Caco-2 (cell line): ENCODE measurements around the gene IFNA2. TPM values are rescaled to one million over a fixed set of nuclear protein-coding genes. Genes with fewer than 3 reads are reported as not detected.
A peak's percentile ranks its signal among the peaks of the same experiment; 100 is the strongest.

ENCODE experiments used
- BruUV-seq: library from RNA; stranded (reverse); fragments of 400-500 nt; replicated peaks from 2 replicates; lab custom pipeline; 2021; lab: Mats Ljungman, UMichigan
- CTCF ChIA-PET: fragments of 300-600 bp; sonication (Branson Sonifier 250); formaldehyde crosslinking; loops from one replicate; lab custom pipeline; 2022; ENCODE audit warnings: antibody characterized with exemption; lab: Charles Lee
- POLR2A ChIA-PET: fragments of 300-600 bp; sonication (Branson Sonifier 250); formaldehyde crosslinking; loops from one replicate; lab custom pipeline; 2022; ENCODE audit warnings: antibody characterized with exemption; lab: Charles Lee
- DNase-seq, 2 experiments: peaks; one replicate each; pipeline versions ENCODE4 v3.0.0 to v3.0.0-alpha.2; 2020 to 2022
- H3K27me3 ChIP-seq: replicated peaks from 2 replicates; pipeline ENCODE4 v1.6.0; 2011; ENCODE audit warnings: low read length; ENCODE audit not compliant: control insufficient read depth, insufficient read depth
- H3K36me3 ChIP-seq: 2 replicates; pipeline ENCODE4 v1.5.1; 2011; ENCODE audit warnings: low read length; ENCODE audit not compliant: control insufficient read depth, insufficient read depth
- H3K4me1 ChIP-seq: fragments of 250-450 bp; sonication (Bioruptor Pico); 2 replicates; pipeline ENCODE4 v1.5.1; 2020; ENCODE audit warnings: mild to moderate bottlenecking
- H3K4me3 ChIP-seq: 2 replicates; pipeline ENCODE4 v1.5.1; 2011; ENCODE audit warnings: low read depth, mild to moderate bottlenecking, control low read depth, low read length
- H3K9me3 ChIP-seq: fragments of 250-450 bp; sonication (Bioruptor Pico); 2 replicates; pipeline ENCODE4 v1.5.1; 2020; ENCODE audit warnings: mild to moderate bottlenecking, moderate library complexity
- H3K27ac Mint-ChIP-seq: one replicate; pipeline ENCODE4 v1.8.0; 2022; ENCODE audit warnings: mixed read lengths; ENCODE audit not compliant: unreplicated experiment
- H3K27me3 Mint-ChIP-seq: one replicate; pipeline ENCODE4 v1.8.0; 2022; ENCODE audit warnings: mixed read lengths; ENCODE audit not compliant: insufficient read depth, unreplicated experiment
- H3K36me3 Mint-ChIP-seq: one replicate; pipeline ENCODE4 v1.8.0; 2022; ENCODE audit warnings: mild to moderate bottlenecking, mixed read lengths; ENCODE audit not compliant: insufficient read depth, unreplicated experiment
- H3K4me1 Mint-ChIP-seq: one replicate; pipeline ENCODE4 v1.8.0; 2022; ENCODE audit warnings: low read depth, mixed read lengths; ENCODE audit not compliant: unreplicated experiment
- H3K4me3 Mint-ChIP-seq: one replicate; pipeline ENCODE4 v1.8.0; 2022; ENCODE audit warnings: mild to moderate bottlenecking, moderate library complexity, mixed read lengths; ENCODE audit not compliant: unreplicated experiment
- H3K9me3 Mint-ChIP-seq: one replicate; pipeline ENCODE4 v1.8.0; 2022; ENCODE audit warnings: mixed read lengths; ENCODE audit not compliant: unreplicated experiment
- CTCF ChIP-seq, 2 experiments: fragments of 200-600 bp in 1 of 2; IDR thresholded peaks; 1 replicate in 1 of 2; 2 replicates in 1 of 2; pipeline versions ENCODE4 v1.5.1 to v1.8.0; 2011 to 2022; ENCODE audit warnings: antibody characterized with exemption in 1 of 2, control low read depth in 1 of 2, inconsistent platforms in 1 of 2, low read depth in 1 of 2, low read length in 1 of 2, mild to moderate bottlenecking in 1 of 2, moderate library complexity in 1 of 2; ENCODE audit not compliant: insufficient read depth in 1 of 2, severe bottlenecking in 1 of 2, unreplicated experiment in 1 of 2
- intact Hi-C: fragments of 100-400 bp; cut with micrococcal nuclease; formaldehyde crosslinking; loops from one replicate; pipeline ENCODE4 v1.10.0; 2022; ENCODE audit not compliant: unreplicated experiment
- total RNA-seq: library from RNA; stranded (reverse); gene quantifications from 2 replicates; pipeline ENCODE4 v1.2.3, GENCODE V29; 2022

The IFNA2 gene
- total RNA-seq, 1 experiment from 2014 or later: not detected

GRCh38 chr9:21340735-21341134 is 44.5 kb downstream of the IFNA2 start:
- DNase-seq: no peak
- POLR2A ChIA-PET: no interaction called here
- intact Hi-C loops: no loop called here

GRCh38 chr9:21336457-21336856 is 48.7 kb downstream of the IFNA2 start:
- TF ChIP-seq CTCF (IDR thresholded peaks at IDR 0.05; ENCODE audit: insufficient read depth in 1 of 2, low read depth in 1 of 2, low read length in 1 of 2, severe bottlenecking in 1 of 2, unreplicated experiment in 1 of 2): peak in 1 of 2 experiments; percentile 6
- no TSS peak for BruUV-seq
- Mint-ChIP-seq H3K9me3 (no peaks in the 10 kb centered on the region), H3K27me3 (peaks cover 4% of the 10 kb centered on the region), H3K36me3 (no peaks in the 10 kb centered on the region), H3K4me3 (peak overlapping the region; percentile 77), H3K4me1 (peaks cover 5% of the 10 kb centered on the region), H3K27ac (no peak overlapping the region)
- ChIA-PET POLR2A (no interaction called here), CTCF (interaction anchor here (0.5 to 0.9 kb wide), 2 partner anchors 10 to 18 kb away, joined by 3 to 5 read pairs; no protein-coding TSS in a partner anchor)
- peaks cover 4% of the 10 kb centered on the region for H3K4me1 ChIP-seq
- H3K27me3 ChIP-seq: no peaks in the 10 kb centered on the region
- no peaks in the 10 kb centered on the region for H3K9me3 ChIP-seq
- intact Hi-C loops: loop anchor here (5.0 kb wide), 1 partner anchor 451 kb away; no protein-coding TSS in a partner anchor
- no peaks in the 10 kb centered on the region for H3K36me3 ChIP-seq
- no peak for DNase-seq
- no peak overlapping the region for H3K4me3 ChIP-seq

More at GRCh38 chr9:21340735-21341134, 44.5 kb downstream of the IFNA2 start:
- Mint-ChIP-seq H3K27me3 (peaks cover 11% of the 10 kb centered on the region), H3K27ac (no peak overlapping the region), H3K9me3 (peaks cover 8% of the 10 kb centered on the region), H3K4me3 (no peak overlapping the region), H3K4me1 (peaks cover 5% of the 10 kb centered on the region), H3K36me3 (no peaks in the 10 kb centered on the region)
- H3K4me3 ChIP-seq: no peak overlapping the region
- H3K36me3 ChIP-seq: no peaks in the 10 kb centered on the region
- TF ChIP-seq CTCF (IDR thresholded peaks at IDR 0.05; ENCODE audit: insufficient read depth in 1 of 2, low read depth in 1 of 2, low read length in 1 of 2, severe bottlenecking in 1 of 2, unreplicated experiment in 1 of 2): no peak
- no TSS peak for BruUV-seq
- H3K4me1 ChIP-seq: no peaks in the 10 kb centered on the region
- no peaks in the 10 kb centered on the region for H3K27me3 ChIP-seq
- CTCF ChIA-PET: no interaction called here
- no peaks in the 10 kb centered on the region for H3K9me3 ChIP-seq

DNA sequence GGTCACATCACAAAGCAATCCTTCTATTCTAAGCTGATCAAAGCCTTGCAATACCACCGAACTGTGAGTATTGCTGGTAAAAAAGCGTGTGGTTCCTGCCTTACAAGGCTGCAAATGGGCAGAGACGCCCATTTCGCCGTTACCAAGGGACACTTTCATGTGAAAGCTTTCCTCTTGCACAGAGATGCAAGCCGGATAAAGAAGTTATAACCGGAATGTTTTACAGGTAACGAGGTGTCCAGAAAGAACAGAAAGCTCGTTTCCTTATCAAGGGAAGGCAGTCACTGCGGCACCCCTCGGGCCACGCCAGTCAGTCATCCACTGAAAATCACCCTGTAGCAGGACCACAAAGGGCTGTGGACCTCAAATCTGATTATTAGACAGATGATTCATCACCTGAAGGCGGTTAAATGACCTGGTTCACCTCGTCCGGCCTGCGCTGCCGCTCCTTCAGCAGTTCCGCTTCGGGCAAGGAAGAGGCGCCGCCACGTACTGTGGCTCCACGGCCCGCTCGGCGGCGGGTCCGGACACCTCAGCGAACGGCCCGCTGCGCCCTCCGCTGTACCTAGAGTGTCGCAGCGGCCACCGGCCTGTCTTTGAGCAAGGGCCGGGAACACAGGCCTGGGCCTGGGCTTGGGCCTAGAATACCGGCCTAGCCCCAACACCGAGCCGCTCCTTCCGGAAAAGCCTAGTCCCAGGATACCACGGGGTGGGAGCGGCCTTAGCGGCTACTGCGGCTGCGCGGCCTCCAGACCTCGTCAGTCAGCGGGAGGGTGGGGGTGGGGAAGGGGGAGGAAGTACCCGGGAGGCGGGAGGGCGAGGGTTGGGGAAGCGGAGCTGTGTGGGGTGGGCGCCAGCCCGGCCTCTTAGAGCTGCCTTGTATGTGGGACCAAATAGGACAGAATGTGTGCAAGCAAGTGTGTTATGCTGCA is 50.2 kb downstream of the IFNA2 start, which contains the start of gene KLHL9:
Gene KLHL9 (minus strand): TSS at position 704 of the 932 bp plus-strand sequence. CDS start 545 bp downstream, at position 159.
- Histone ChIP-seq H3K9me3 (no peaks in the 10 kb centered on the region), H3K36me3 (no peaks in the 10 kb centered on the region), H3K4me1 (peaks cover 4% of the 10 kb centered on the region), H3K27me3 (no peaks in the 10 kb centered on the region), H3K4me3 (peak within 1 kb of the TSS; percentile 79)
- BruUV-seq: TSS peak; percentile 32
- Mint-ChIP-seq H3K36me3 (no peaks in the 10 kb centered on the region), H3K27me3 (peaks cover 4% of the 10 kb centered on the region), H3K4me1 (peaks cover 5% of the 10 kb centered on the region), H3K4me3 (peak within 1 kb of the TSS; percentile 77), H3K27ac (peak within 1 kb of the TSS; percentile 59), H3K9me3 (no peaks in the 10 kb centered on the region)
- intact Hi-C loops: loop anchor here (5.0 kb wide), 1 partner anchor 452 kb away; no protein-coding TSS in a partner anchor
- ChIA-PET CTCF (interaction anchor here (1.6 to 2.0 kb wide), 3 partner anchors 9 to 61 kb away, joined by 6 to 9 read pairs (median 8); no protein-coding TSS in a partner anchor), POLR2A (no interaction called here)
- DNase-seq: peak; percentile 88
- no peak for TF ChIP-seq CTCF (IDR thresholded peaks at IDR 0.05; ENCODE audit: insufficient read depth in 1 of 2, low read depth in 1 of 2, low read length in 1 of 2, severe bottlenecking in 1 of 2, unreplicated experiment in 1 of 2)
